GM21786 (cell line): ENCODE measurements around the gene SUPT4H1.
A peak's percentile ranks its signal among the peaks of the same experiment; 100 is the strongest.

Experiments
- ATAC-seq: cut with Tn5 transposase; IDR thresholded peaks from one replicate; pipeline ENCODE4 v1.9.1; 2021; ENCODE audit not compliant: unreplicated experiment

Gene SUPT4H1

GRCh38 chr17:58365185-58365979 lies 13.4 kb upstream of the SUPT4H1 start:
- ATAC-seq: no peak

GRCh38 chr17:58364270-58364942 lies 12.4 kb upstream of the SUPT4H1 start:
- ATAC-seq: no peak

- ATAC-seq: no peak
Observed at GRCh38 chr17:58363457-58364185, 11.6 kb upstream of the SUPT4H1 start.

GRCh38 chr17:58362368-58363014 lies 10.5 kb upstream of the SUPT4H1 start:
- no peak for ATAC-seq

GRCh38 chr17:58360296-58361063 lies 8.5 kb upstream of the SUPT4H1 start:
- no peak for ATAC-seq

- no peak for ATAC-seq
Observed at GRCh38 chr17:58358408-58359172, 6.6 kb upstream of the SUPT4H1 start.

GRCh38 chr17:58357312-58358297 lies 5.6 kb upstream of the SUPT4H1 start:
- no peak for ATAC-seq

GRCh38 chr17:58356231-58356630 lies 4.2 kb upstream of the SUPT4H1 start:
- ATAC-seq: no peak

- ATAC-seq: no peak
Observed at GRCh38 chr17:58354541-58355216, 2.7 kb upstream of the SUPT4H1 start.

- ATAC-seq: no peak
Observed at GRCh38 chr17:58353389-58353825, 1.4 kb upstream of the SUPT4H1 start.

GRCh38 chr17:58352596-58353388 lies 791 bp upstream of the SUPT4H1 start:
- ATAC-seq: no peak

- no peak for ATAC-seq
Observed at GRCh38 chr17:58351182-58351581, 819 bp downstream of the SUPT4H1 start.

- no peak for ATAC-seq
Observed at GRCh38 chr17:58348038-58348437, 4.0 kb downstream of the SUPT4H1 start.

GRCh38 chr17:58345500-58345899 lies 6.5 kb downstream of the SUPT4H1 start:
- no peak for ATAC-seq

- peak; percentile 37 for ATAC-seq
Observed at GRCh38 chr17:58344791-58345157, 7.2 kb downstream of the SUPT4H1 start.

GRCh38 chr17:58344047-58344790 lies 7.8 kb downstream of the SUPT4H1 start:
- peak; percentile 67 for ATAC-seq

GRCh38 chr17:58343131-58343530 lies 8.9 kb downstream of the SUPT4H1 start:
- no peak for ATAC-seq
